ENCODE results near the gene CRYBG2.

The CRYBG2 gene

DNA sequence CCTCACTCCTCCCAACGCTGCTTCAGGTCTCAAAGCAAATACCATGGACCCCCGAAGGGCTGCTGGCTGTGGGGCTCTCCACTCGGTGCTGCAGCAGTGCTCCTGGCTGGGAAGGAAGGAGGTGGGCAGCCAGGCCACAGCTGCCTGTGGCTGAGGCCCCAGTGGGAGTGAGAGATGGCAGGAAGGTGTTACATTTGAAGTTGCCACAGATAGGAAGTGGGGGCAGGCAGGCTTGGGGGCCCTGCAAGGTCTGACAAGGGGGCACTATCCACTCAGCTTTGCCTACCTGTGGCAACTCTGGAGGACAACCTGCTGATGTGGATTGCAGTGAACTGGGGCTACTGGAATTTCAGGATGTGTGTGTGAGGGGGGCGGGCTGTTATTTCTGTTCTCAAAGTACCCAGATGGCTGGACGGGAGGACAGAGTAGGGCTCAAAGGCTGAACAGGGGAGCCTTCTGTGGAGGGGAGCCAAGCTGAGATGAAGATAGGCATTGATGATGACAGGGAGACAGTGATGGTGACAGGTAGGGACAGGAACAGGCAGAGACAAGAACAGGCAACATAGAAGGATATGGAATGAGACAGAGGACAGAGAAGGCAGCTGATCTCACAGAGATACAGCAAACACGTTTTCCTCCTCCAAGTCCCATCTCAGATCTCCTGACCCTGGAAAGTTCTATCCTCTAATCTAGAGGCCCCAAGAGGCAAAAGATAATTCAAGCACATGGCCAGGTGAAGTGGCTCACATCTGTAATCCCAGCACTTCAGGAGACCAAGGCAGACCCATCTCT, 16.9 kb upstream of the CRYBG2 start:
- in situ Hi-C loops (cut with MboI; ENCODE audit: low sequenced_read_pairs): no loop called here

DNA sequence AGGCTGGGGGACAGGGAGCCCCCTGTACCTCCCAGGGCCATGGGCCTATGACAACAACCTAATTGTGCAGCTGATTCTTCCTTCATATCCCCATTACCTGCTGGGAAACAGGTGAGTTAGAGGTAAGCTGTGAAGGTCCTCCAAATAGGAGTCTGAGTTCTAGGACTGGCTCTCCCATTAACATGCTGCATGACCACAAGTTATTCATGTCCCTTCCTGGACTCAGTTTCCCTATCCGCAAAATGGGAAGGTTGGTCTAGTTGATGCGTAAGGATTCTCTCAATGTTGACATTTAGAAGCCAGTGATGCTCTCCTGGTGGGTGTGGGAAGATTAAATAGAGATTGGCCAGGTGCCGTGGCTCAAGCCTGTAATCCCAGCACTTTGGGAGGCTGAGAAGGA, 14.6 kb upstream of the CRYBG2 start:
- in situ Hi-C loops (cut with MboI; ENCODE audit: low sequenced_read_pairs): no loop called here

DNA sequence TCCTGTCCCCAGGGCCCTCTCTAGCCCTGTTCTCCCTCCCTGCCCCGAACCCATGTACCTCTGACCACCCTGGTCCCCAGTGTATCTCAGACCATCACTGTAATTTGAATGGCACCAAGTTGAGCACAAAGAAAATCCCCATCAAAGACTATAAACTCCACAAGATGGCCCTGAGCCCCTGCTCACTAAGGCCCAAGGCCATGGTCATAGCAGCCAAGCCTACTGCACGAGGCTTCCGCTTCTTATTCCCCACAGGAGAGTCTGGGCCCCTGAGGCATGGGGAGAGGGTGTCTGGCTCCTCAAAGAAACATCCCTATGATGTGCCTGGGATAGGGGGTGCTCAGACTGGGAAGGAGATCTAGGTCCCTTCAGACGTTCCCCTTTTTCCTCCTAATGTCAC, 14.1 kb upstream of the CRYBG2 start:
- in situ Hi-C loops (cut with MboI; ENCODE audit: low sequenced_read_pairs): no loop called here

DNA sequence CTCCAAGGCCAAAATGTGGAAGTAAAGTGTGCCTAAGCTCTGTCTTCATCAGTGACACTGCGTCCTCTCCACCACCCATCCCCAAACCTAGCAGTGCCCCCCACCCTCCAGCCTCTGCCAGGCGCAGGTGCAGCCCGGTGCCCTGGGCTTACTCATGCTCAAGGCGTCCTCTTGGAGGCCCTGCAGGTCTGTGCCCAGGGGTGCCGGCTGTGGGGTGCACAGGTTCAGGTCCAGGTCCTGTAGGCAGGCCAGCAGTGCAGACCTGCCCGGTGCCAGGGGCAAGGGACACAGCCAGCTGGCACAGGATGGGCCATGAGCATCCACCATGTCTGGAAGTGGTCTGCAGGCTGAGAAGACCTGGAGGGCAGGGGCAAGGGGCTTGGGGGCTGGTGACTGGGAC, 13.5 kb upstream of the CRYBG2 start:
- in situ Hi-C loops (cut with MboI; ENCODE audit: low sequenced_read_pairs): no loop called here

DNA sequence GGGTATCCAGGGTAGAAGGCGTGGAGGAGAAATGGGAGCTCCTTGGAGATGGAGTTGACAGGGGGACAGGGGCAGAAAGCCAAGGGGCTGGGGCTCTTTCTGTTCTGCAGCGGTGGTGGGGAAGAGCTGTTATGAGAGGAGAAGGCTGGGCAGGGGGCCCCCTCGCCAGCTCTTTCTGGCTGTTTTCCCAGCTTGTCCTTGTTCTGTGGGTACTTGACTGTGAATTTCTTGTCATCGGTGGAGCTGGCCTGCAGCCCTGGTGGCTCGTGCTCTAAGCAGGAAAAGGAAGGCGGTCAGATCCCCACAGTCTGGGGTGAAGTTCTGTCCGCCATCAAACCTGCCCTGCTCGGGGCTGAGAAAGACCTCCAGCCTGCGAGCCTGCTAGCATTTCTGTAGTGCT, 11.0 kb upstream of the CRYBG2 start:
- in situ Hi-C loops (cut with MboI; ENCODE audit: low sequenced_read_pairs): no loop called here

DNA sequence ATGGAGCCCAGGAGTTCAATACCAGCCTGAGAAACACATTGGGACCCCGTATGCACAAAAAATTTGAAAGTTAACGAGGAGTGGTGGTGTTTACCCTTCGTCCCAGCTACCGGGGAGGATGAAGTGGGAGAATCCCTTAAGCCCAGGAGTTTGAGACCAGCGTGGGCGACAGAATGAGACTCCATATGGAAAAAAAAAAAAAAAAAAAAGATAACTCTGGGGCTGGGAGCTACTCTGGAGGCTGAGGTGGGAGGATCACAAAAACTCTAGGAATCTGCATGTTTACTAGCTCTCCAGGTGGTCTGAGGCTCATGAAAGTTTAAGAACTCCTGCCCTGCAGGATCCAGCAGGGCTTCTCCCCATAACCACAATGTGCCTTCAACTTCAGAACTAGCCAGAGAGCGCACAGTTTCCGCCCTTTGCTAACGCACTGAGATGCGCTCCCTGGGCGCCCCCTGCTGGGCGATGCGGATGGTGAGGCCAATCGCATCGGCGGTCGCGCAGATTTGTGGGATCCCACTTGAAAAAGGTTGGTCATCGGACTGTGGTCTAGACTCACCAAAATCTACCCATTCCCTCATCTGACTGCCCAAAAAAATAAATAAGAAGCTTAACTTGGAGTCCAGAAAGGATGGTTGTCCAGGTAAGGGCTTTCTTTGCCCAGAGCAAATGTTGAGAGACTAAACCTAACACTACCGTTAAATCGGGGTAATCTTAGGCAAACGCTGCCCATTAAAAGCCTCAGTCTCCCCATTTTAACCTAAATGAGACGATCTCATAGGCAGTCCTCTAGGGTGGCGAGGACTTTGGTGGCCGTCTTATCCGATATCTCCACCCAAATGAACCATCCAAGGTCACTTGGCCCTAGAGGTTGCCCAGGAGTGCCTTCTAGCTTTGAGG, 9.9 kb upstream of the CRYBG2 start:
- in situ Hi-C loops (cut with MboI; ENCODE audit: low sequenced_read_pairs): no loop called here

DNA sequence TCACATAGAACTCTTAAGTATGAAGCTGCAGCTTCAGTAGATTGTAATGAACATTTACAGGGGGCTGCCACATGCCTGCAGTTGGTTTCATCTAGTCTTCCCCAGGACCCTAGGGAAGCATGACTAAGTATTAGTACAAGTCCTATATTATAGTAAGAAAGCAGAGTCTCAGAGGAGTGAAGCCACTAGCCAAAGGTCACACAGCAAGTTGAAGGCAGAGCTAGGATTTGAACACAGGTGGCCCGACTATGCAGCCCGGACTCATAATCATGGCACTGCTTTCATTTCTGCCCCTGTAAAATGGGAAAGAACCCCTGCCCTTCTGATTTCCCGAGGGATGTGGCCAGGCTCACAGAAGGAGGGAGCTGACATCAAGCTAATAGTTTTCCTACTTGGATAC, 8.4 kb upstream of the CRYBG2 start:
- in situ Hi-C loops (cut with MboI; ENCODE audit: low sequenced_read_pairs): no loop called here

DNA sequence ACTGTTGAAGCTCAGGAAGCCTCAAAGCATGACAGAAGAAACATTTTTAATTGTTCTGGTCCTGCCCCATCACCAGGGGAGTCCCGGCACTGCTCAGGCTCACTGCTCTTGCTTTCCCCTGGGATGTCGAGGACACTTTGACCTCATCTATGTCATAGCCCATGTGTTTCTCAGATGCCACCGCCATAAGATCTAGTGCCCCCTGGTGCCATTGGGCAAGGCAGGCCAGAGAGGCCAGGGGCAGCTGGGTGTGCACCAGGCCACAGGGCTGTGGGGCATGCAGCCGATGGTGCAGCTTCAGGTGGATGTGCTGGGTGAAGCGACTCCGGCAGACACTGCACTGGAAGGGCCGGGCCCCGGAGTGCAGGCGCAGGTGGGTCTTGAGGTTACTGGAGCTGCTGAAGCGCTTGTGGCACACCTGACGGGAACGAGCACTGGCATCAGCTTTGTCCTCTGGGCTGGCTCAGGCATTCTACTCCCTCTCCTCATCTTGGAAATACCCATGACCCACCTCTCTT, 7.7 kb upstream of the CRYBG2 start:
- in situ Hi-C loops (cut with MboI; ENCODE audit: low sequenced_read_pairs): no loop called here

DNA sequence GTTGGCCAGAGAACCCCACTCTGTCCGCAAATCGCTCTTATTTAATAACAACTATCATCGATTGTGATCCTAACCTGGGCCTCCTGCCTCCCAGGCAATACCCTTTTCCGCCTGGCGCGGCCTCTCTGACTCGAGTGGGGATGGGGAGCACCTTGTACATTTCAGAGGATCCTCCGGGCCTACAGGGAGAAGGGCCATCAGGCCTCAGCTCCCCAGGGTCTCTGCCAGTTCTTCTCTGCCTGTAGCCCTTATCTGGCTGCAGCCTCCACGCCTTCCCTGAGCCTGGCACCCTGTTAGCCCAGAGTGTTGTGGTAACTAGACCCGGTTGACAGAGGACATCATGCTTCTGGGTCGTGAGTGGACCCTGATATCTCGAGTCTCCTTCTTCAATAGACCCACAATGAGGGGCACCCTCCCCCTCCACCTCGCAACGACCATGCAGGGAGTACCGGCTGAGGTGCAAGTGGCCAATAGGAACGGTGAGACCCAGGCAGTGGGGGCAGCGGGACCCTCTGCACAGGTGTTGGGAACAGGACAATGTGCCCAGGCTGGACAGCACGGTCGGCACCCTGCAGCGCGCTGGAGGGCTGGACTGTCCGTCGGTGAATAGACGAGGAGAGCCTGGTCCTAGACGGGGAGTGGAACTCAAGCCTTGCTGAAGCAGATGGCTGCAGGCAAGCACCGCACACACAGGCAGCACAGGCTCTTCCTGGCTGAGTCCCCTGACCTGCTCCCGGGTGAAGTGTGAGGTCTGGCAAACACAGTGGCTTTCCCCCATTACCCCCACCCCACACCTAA, 7.1 kb upstream of the CRYBG2 start:
- in situ Hi-C loops (cut with MboI; ENCODE audit: low sequenced_read_pairs): no loop called here

DNA sequence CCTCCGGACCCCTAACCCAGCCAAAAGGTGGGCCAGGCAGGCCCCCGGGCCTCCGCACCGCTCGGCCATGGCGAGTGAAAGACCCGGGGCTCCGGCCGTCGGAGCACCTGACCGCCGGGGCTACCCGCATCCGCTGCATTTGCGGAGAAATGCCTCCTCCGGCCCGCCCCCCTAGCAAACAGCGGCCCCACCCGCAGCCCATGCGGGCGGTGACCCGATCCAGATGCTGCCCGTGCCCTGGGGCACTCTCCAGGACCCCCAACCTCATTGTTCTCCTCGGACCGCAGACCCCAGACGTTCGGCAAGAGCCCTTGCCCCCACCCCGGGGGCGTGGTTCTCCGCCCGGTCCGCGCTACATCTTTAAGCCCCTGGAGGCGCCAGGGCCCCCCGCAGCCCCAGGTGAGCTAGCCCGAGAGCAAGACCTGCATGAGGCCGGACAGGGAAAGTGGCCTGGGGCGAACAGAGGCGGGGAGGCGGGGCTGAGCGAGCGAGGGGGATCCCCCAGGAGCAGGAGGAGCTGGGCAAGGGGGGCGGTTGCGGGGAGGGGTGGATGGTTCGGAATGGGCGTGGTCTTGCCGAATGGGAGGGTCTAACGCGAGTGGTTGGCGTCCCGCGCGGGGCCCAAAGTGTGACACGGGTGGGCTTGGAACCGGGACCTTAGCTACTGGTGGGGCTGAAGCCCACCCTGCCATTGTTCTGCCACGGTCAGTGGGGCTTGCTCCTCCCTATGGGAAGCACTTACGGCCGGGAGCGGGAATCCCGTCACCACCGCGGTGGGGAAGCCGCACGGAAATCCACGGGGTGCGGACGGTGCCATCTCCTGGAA, 6.3 kb upstream of the CRYBG2 start:
- in situ Hi-C loops (cut with MboI; ENCODE audit: low sequenced_read_pairs): no loop called here

DNA sequence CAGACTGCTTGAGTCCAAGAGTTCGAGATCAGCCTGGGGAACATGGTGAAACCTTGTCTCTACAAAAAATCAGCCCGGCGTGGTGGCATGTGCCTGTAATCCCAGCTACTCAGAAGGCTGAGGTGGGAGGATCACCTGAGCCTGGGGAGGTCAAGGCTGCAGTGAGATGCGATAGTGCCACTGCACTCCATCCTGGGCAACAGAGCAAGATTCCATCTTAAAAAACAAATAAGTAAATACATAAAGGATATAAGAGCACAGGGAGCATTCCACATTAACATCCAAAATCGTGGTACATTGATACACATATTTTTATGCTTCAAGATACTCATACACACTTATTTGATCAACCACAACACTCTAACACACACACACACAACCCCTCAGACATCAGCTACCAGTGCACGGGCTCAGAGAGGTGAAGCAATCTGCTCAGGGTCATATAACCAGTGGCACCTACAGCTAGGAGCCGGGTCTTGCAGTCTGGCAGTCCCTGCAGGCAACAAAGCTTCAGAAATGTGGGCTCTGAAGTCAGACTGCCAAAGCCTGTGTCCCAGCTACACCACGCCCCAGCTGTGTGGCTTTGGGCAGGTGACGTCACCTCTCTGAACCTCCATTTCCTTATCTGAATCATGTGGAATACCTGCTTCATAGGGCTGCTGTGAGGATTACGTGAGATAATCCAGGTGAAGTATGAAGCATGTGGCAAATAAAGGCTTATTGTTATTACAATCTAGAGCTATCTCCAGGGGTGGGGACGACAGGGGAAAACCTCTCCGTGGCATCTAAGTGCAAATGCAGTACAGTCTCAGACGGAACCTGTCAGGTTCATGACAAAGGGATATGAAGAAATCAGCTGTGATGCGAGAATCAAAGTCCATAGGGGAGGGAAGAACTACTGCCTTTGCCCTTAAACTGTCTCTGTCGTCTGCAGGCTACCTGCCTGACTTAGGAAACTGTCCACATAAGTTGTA, 4.8 kb upstream of the CRYBG2 start:
- in situ Hi-C loops (cut with MboI; ENCODE audit: low sequenced_read_pairs): no loop called here

DNA sequence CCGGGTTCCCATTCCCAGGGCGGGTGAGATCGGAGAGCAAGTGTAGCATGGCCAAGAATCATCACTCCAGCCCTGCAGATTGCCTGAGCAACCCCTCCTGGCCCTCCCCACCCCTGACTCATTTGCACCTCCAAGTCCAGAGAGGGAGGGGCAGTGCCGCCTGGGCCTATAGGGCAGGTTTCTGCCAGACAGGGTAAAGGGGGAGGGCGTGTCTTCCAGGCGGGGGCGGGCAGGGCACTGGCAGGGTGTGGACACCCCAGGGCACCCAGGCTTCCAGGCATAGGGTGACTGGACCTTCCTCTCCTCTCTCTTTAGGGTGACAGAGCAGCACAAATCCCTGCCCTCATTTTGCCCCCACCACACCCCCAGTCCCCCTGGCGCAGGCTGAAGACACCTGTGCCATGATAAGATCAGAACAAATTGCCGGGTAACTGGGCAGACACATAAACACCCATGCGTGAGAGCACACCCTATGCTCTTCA, 3.2 kb upstream of the CRYBG2 start:
- in situ Hi-C loops (cut with MboI; ENCODE audit: low sequenced_read_pairs): no loop called here

DNA sequence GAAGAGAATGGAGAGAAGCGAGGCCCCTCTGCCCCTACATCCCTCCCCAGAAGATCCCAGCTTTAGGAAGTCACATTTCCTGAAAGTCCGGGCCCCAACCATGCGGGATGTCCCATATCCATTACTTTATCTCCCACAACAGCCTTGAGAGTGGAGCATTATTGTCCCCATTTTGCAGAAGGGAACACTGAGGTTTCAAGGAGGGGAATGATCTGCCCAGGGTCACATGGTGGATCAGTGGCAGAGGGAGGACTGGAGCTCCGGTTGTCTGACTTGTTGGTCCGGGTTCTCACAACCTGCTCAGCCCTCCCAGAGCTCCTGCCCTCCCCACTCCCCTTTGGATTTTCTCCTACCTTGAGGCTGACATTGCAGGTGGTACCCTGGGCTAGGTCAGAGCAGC, 2.2 kb upstream of the CRYBG2 start:
- in situ Hi-C loops (cut with MboI; ENCODE audit: low sequenced_read_pairs): no loop called here

DNA sequence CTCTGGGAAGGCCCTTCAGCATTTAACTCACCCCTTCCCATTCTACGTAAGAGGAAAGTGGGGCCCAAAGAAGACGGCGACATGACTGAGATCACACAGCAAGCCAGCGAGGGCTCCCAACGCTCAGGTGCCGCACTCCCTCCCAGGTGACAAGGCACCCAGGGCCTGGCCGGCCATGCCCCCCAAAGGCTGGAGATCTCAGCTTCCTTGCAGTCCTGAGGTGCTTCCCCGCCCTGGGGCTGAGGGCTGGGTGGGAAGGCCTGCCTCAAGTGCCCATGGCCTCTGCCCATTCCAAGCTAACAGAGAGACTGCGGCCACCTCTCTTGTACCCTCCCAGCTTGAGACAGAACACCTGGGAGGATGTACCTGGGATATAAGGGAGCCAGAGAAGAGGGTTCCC, 1.0 kb upstream of the CRYBG2 start:
- in situ Hi-C loops (cut with MboI; ENCODE audit: low sequenced_read_pairs): no loop called here

DNA sequence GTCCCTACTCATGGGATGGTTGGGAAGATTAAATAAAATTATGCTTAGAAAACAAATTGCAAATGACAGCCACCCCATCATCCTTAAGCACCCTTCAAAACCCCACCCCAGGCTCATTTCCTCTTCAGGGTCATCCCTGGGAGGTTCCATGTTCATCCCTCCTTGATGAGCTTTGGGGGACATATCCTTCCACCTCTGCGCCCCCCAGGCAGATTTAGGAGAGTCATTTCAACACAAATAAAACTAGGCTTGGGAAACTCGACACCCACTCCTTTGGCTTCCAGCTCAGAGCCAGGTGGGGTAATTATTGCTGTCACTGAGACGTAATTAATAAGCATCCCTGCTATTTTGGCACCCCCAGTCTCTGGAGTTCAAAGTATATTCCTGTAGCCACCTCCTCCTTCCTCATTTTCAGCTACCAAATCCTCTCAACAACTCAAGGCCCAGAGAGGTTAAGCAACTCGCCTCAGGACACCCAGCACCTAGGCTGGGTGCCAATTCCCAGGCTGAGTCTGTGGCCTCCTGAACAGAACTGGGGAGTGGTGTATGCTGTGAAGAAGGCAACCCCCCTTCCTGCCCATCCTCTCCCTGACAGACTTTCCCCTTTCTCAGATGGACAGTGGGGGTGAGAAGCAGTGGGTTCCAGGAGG, 595 bp downstream of the CRYBG2 start:
- in situ Hi-C loops (cut with MboI; ENCODE audit: low sequenced_read_pairs): no loop called here

DNA sequence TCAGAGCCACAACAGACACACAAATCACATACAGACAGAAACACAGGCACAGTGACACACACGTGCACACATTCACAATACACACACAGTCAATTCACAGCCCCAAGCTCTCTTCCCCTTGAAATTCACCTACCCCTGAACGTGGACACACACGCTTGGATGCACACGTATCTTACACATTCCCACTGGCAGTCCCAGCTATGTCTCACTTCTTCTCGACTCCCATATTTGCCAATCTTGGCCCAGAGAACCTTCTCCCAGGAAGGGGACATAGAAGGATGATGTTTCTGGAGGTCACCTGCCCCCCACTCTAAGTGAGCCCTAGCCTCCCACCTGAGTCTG, 1.6 kb downstream of the CRYBG2 start:
- in situ Hi-C loops (cut with MboI; ENCODE audit: low sequenced_read_pairs): no loop called here

DNA sequence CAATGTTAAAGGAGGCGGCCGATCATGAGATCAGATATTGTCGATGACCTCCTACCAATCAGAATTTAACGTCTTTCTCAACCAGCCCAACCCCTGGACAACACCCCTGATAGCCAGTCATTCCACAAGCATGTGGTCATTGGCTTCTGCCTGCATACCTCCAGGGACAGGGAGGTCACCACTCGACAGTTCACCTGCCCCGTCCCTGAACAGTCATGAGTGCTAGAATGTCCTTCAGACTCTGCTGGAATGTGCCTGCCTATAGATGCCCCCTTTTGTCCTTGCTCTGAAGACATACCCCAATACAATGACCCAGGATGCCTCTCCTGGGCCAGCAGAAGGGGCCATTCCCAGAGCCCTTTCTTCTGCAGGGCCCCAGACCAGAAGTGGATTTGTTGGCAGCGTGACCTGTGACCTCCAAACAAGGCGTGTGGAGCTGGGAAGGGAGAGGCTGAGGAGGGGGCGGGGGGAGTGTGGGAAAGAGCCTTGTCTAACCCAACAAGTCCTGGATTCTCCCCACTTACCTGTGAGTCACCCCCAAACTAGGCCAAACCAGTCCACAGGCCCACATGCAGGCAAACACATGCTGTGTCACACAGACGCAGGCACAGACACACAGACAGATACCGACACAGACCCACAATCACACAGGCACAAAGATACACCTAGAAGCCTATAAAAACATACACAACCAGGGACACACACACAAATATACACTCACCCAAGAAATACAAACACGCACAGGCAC, 2.2 kb downstream of the CRYBG2 start:
- in situ Hi-C loops (cut with MboI; ENCODE audit: low sequenced_read_pairs): no loop called here
